Naive thymus-derived CD4-positive, alpha-beta T cell (primary cell): ENCODE measurements around the gene SYNGR4. TPM values are rescaled to one million over a fixed set of nuclear protein-coding genes. Genes with fewer than 3 reads are reported as not detected.
"Not testable (repeated sequence)": the region's sequence is repeated elsewhere in the genome, so short reads cannot be mapped to it uniquely, and the experiment has no call there.

Source experiments
- ATAC-seq: fragments of 150-1000 bp; cut with Tn5 transposase; 2 replicates; pipeline ENCODE4 v1.10.0; 2021; ENCODE audit warnings: mild to moderate bottlenecking, moderate library complexity
- CTCF ChIA-PET: fragments of 350-600 bp; sonication (Branson Sonifier 250); formaldehyde crosslinking; loops from one replicate; lab custom pipeline; 2021; ENCODE audit warnings: antibody characterized with exemption; lab: Charles Lee
- POLR2A ChIA-PET: fragments of 350-600 bp; sonication (Branson Sonifier 250); formaldehyde crosslinking; loops from one replicate; lab custom pipeline; 2021; ENCODE audit warnings: antibody characterized with exemption, inconsistent platforms; lab: Charles Lee
- DNase-seq, 9 donors: peaks; one replicate each; pipeline versions ENCODE4 v3.0.0 to v3.0.0-alpha.2; 2020 to 2022; ENCODE audit warnings: mixed read lengths in 1 of 9
- H3K27ac ChIP-seq: one replicate; pipeline ENCODE4 v1.7.0; 2013; ENCODE audit warnings: mild to moderate bottlenecking, low read depth, low read length, moderate library complexity
- H3K27me3 ChIP-seq, 2 donors: one replicate each; pipeline ENCODE4 v1.7.0; 2013; ENCODE audit warnings: low read length in 2 of 2, mild to moderate bottlenecking in 2 of 2, moderate library complexity in 2 of 2; ENCODE audit not compliant: control insufficient read depth in 2 of 2, insufficient read depth in 2 of 2
- H3K36me3 ChIP-seq, 3 experiments: 1 replicate in 2 of 3; 2 replicates in 1 of 3; pipeline ENCODE4 v1.7.0; 2013; ENCODE audit warnings: low read length in 3 of 3, mild to moderate bottlenecking in 3 of 3, moderate library complexity in 1 of 3; ENCODE audit not compliant: insufficient read depth in 3 of 3, control insufficient read depth in 2 of 3
- H3K4me1 ChIP-seq, 2 donors: one replicate each; pipeline ENCODE4 v1.7.0; 2013; ENCODE audit warnings: low read length in 2 of 2, mild to moderate bottlenecking in 2 of 2, moderate library complexity in 1 of 2; ENCODE audit not compliant: control insufficient read depth in 2 of 2, insufficient read depth in 2 of 2
- H3K4me3 ChIP-seq: 2 replicates; pipeline ENCODE4 v1.7.0; 2013; ENCODE audit warnings: mild to moderate bottlenecking, low read length
- H3K9me3 ChIP-seq, 3 experiments: 1 replicate in 2 of 3; 2 replicates in 1 of 3; pipeline ENCODE4 v1.7.0; 2013; ENCODE audit warnings: low read length in 3 of 3; ENCODE audit not compliant: control insufficient read depth in 2 of 3
- H3K27ac Mint-ChIP-seq, 9 donors: one replicate each; pipeline ENCODE4 v1.8.0; 2020 to 2022; ENCODE audit warnings: mixed read lengths in 9 of 9, mild to moderate bottlenecking in 8 of 9, moderate library complexity in 5 of 9, inconsistent platforms in 2 of 9
- H3K27me3 Mint-ChIP-seq, 5 donors: one replicate each; pipeline ENCODE4 v1.8.0; 2021 to 2022; ENCODE audit warnings: mixed read lengths in 5 of 5, mild to moderate bottlenecking in 1 of 5
- H3K36me3 Mint-ChIP-seq, 5 donors: one replicate each; pipeline ENCODE4 v1.8.0; 2020 to 2022; ENCODE audit warnings: mixed read lengths in 5 of 5, mild to moderate bottlenecking in 3 of 5, inconsistent platforms in 1 of 5
- H3K4me1 Mint-ChIP-seq, 7 donors: one replicate each; pipeline ENCODE4 v1.8.0; 2020 to 2022; ENCODE audit warnings: mixed read lengths in 7 of 7, mild to moderate bottlenecking in 3 of 7, inconsistent platforms in 1 of 7
- H3K4me3 Mint-ChIP-seq, 10 donors: one replicate each; pipeline ENCODE4 v1.8.0; 2020 to 2022; ENCODE audit warnings: mild to moderate bottlenecking in 10 of 10, mixed read lengths in 10 of 10, moderate library complexity in 6 of 10, inconsistent platforms in 2 of 10
- H3K9me3 Mint-ChIP-seq, 11 donors: one replicate each; pipeline ENCODE4 v1.8.0; 2020 to 2022; ENCODE audit warnings: mixed read lengths in 11 of 11, mild to moderate bottlenecking in 4 of 11, inconsistent platforms in 1 of 11, moderate library complexity in 1 of 11
- intact Hi-C, 2 donors: fragments of 100-400 bp; cut with micrococcal nuclease; formaldehyde crosslinking; loops; one replicate each; pipeline ENCODE4 v1.15.1; 2023
- polyA plus RNA-seq, 2 donors: library from polyadenylated mRNA; unstranded; fragments of 300-500 nt; fragmentation: Illumina TruSeq; gene quantifications; one replicate each; pipeline ENCODE4 v1.2.3, GENCODE V29; 2021
- total RNA-seq, 6 experiments: library from RNA in 5 of 6; stranded (reverse) in 5 of 6; gene quantifications; 1 replicate in 5 of 6; 2 replicates in 1 of 6; pipeline ENCODE4 v1.2.3 and lab custom pipeline; 2021 to 2026

The SYNGR4 gene
- total RNA-seq (not detected), polyA plus RNA-seq (not detected), total RNA-seq (lab: John Stamatoyannopoulos, UW) (not detected)

DNA sequence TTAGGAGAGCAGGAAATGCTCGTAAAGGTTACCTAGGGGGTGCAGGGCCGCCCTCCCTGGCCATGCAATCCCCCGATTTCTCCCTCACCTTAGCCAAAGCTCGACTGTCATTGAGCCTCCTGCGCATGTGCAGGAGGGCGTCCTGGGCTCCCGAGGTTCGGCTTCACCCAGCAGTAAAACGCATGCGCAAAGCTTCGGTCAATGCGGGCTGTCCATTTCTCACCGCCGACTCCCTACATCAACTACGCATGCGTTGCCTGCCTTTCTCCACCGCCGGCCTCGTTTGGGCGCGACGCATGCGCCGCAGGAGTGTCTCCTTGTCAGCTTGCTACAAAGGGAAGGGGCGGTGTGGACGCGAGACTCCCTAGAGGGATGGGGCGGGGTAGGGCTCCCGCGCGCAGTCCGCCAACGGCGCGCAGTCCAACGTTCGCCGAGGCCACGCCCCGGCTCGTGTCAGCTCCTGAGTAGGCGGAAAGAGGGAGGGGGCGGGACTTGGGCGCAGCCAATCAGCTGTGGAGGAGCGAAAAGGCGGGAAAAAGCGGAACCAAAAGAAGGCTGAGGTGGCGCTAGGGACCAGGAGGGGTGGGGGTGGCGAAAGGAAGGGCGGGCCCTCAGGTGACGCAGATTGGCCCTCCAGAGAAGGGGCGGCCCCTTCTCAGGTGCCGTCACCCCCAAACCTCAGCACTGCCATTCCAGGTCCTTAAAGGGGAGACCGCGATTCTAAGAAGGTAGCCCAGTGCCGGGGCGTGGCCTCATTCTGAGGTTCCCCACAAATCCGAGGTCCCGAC, at the start of gene SYNGR4, which contains the start of gene TMEM143:
SYNGR4 (plus strand) TSS at position 558 of the 788 bp plus-strand sequence. CDS start 1,476 bp downstream, outside the sequence.
TMEM143 (minus strand) TSS at position 131 of the 788 bp plus-strand sequence; CDS start at position 111, 20 bp downstream.
- ChIA-PET CTCF (interaction anchor here (0.6 to 2.3 kb wide), 7 partner anchors 11 to 126 kb away, joined by 3 to 8 read pairs (median 3); partner anchors contain the start of gene KDELR1), POLR2A (interaction anchor here (0.5 to 3.2 kb wide), 24 partner anchors 11 to 1513 kb away, joined by 3 to 47 read pairs (median 4); partner anchors contain the start of genes AKT1S1, EMP3, GRIN2D and GRWD1)
- Histone ChIP-seq H3K36me3 (peaks cover 0 to 6% (median 0%) of the 10 kb centered on the region in 3 experiments), H3K4me1 (peaks cover 9 to 13% of the 10 kb centered on the region in 2 donors), H3K4me3 (peak within 1 kb of the TSS; percentile 87), H3K27ac (peak within 1 kb of the TSS; percentile 86), H3K27me3 (no peaks in the 10 kb centered on the region), H3K9me3 (no peaks in the 10 kb centered on the region)
- DNase-seq (peak; percentile 91 to 100 (median 99)), ATAC-seq (peak; percentile 96)
- H3K9me3 Mint-ChIP-seq = peaks cover 0 to 5% (median 0%) of the 10 kb centered on the region in 11 donors
- H3K36me3 Mint-ChIP-seq = peaks cover 0 to 3% (median 0%) of the 10 kb centered on the region in 5 donors
- peaks cover 0 to 28% (median 6%) of the 10 kb centered on the region in 7 donors for H3K4me1 Mint-ChIP-seq
- peak within 1 kb of the TSS; percentile 89 to 98 (median 95) for H3K27ac Mint-ChIP-seq
- intact Hi-C loops = loop anchor here (1.0 to 5.0 kb wide), 19 partner anchors 27 to 882 kb away; partner anchors contain the start of genes GRWD1 (in 2 of the 2), KDELR1 (in 2 of the 2), LIG1 (in 2 of the 2) and RPL18 (in 2 of the 2)
- peak within 1 kb of the TSS; percentile 80 to 97 (median 92) for H3K4me3 Mint-ChIP-seq
- peaks cover 0 to 3% (median 0%) of the 10 kb centered on the region in 5 donors for H3K27me3 Mint-ChIP-seq

DNA sequence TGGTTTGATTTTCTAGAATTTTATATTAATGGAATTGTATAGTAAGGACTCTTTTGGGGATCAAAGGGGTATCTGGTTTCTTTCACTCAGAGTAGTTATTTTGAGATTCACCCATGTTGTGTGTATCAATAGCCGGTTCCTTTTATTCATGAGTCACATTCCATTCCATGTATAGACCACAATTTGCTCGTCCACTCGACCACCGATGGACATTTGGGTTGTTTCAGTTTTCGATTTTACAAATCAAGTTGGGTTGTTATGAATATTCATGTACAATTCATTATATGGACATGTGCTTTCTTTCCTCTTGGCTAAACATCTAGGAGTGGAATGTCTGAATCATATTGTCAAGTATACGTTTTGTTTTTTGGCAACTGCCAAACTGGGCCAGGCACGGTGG, 48.5 kb upstream of the SYNGR4 start:
- no peak for ATAC-seq
- no peaks in the 10 kb centered on the region for H3K9me3 Mint-ChIP-seq
- H3K27ac Mint-ChIP-seq = peak overlapping the region in 1 of 9 donors; percentile 56
- H3K9me3 ChIP-seq = no peaks in the 10 kb centered on the region
- POLR2A ChIA-PET = interaction anchor here (10.3 kb wide), 1 partner anchor 18 kb away, joined by 424 read pairs; no protein-coding TSS in a partner anchor
- H3K27ac ChIP-seq = no peak overlapping the region
- no peak overlapping the region for H3K4me3 Mint-ChIP-seq
- CTCF ChIA-PET = interaction anchor here (0.7 to 10.3 kb wide), 2 partner anchors 20 to 1213 kb away, joined by 3 to 217 read pairs; no protein-coding TSS in a partner anchor
- peaks cover 7 to 10% of the 10 kb centered on the region in 2 donors for H3K4me1 ChIP-seq
- H3K36me3 ChIP-seq = no peaks in the 10 kb centered on the region
- no peaks in the 10 kb centered on the region for H3K36me3 Mint-ChIP-seq
- H3K27me3 Mint-ChIP-seq = peaks cover 0 to 6% (median 0%) of the 10 kb centered on the region in 5 donors
- intact Hi-C loops = no loop called here
- DNase-seq = no peak
- no peaks in the 10 kb centered on the region for H3K27me3 ChIP-seq
- H3K4me1 Mint-ChIP-seq = peaks cover 5 to 15% (median 9%) of the 10 kb centered on the region in 7 donors
- H3K4me3 ChIP-seq = no peak overlapping the region

- H3K9me3 Mint-ChIP-seq, H3K36me3 ChIP-seq, H3K4me3 Mint-ChIP-seq, H3K27me3 ChIP-seq, H3K4me3 ChIP-seq, H3K36me3 Mint-ChIP-seq, ATAC-seq, H3K27ac Mint-ChIP-seq, H3K27ac ChIP-seq, H3K9me3 ChIP-seq, DNase-seq, H3K27me3 Mint-ChIP-seq, intact Hi-C loops: not testable (repeated sequence)
- H3K4me1 ChIP-seq = peaks cover 15 to 17% of the 10 kb centered on the region in 2 donors
- H3K4me1 Mint-ChIP-seq = peaks cover 16 to 30% (median 19%) of the 10 kb centered on the region in 7 donors
- CTCF ChIA-PET = interaction anchor here (0.6 to 10.3 kb wide), 2 partner anchors 18 to 618 kb away, joined by 4 to 217 read pairs; no protein-coding TSS in a partner anchor
- POLR2A ChIA-PET = interaction anchor here (0.7 to 10.3 kb wide), 2 partner anchors 16 to 265 kb away, joined by 4 to 424 read pairs; no protein-coding TSS in a partner anchor
Observed at GRCh38 chr19:48317708-48317960, 46.5 kb upstream of the SYNGR4 start.

DNA sequence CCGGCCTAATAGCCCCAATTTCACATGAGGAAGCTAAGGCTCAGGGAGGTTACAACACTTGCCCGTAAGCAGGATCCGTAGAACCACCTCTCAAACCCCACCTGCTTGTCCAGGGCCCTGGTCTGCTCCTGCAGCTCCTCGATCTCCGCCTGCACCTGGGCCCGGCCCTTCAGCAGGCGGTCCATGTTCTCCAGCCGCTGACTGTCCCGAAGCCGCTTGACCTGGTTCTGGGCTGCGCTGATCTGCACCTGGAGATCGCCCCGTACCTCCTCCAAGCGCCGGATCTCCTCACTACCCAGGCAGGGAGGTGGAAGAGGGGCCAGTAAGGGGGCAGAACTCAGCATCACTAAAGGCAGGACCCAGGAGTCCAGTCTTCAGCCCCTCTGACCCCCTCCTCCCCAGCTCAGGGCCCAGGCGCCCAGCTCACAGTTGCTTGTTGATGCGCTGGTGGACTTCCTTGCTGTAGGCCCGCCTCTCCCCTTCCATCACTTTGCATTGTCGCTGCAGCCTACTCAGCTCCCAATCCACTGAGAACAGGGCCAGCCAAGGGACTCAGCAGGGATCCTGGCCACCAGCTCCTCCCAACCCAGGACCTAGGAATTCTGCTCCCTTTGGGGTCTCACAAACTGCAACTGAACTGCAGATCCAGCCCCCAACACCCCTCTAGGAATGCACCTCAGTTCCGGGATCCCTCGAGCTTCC, 45.7 kb upstream of the SYNGR4 start:
- Mint-ChIP-seq H3K27me3 (peaks cover 0 to 3% (median 0%) of the 10 kb centered on the region in 5 donors), H3K4me1 (peaks cover 24 to 39% (median 26%) of the 10 kb centered on the region in 7 donors), H3K9me3 (peaks cover 0 to 3% (median 0%) of the 10 kb centered on the region in 11 donors), H3K27ac (no peak overlapping the region), H3K36me3 (peaks cover 0 to 5% (median 0%) of the 10 kb centered on the region in 5 donors), H3K4me3 (no peak overlapping the region)
- Histone ChIP-seq H3K4me1 (peaks cover 23 to 25% of the 10 kb centered on the region in 2 donors), H3K4me3 (no peak overlapping the region), H3K36me3 (no peaks in the 10 kb centered on the region), H3K9me3 (no peaks in the 10 kb centered on the region), H3K27me3 (no peaks in the 10 kb centered on the region), H3K27ac (no peak overlapping the region)
- POLR2A ChIA-PET = interaction anchor here (0.7 to 10.3 kb wide), 3 partner anchors 16 to 264 kb away, joined by 4 to 424 read pairs (median 4); partner anchors contain the start of genes SYNGR4 and TMEM143
- intact Hi-C loops = no loop called here
- CTCF ChIA-PET = interaction anchor here (0.6 to 10.3 kb wide), 3 partner anchors 17 to 617 kb away, joined by 3 to 217 read pairs (median 4); no protein-coding TSS in a partner anchor
- DNase-seq = no peak
- ATAC-seq = no peak

DNA sequence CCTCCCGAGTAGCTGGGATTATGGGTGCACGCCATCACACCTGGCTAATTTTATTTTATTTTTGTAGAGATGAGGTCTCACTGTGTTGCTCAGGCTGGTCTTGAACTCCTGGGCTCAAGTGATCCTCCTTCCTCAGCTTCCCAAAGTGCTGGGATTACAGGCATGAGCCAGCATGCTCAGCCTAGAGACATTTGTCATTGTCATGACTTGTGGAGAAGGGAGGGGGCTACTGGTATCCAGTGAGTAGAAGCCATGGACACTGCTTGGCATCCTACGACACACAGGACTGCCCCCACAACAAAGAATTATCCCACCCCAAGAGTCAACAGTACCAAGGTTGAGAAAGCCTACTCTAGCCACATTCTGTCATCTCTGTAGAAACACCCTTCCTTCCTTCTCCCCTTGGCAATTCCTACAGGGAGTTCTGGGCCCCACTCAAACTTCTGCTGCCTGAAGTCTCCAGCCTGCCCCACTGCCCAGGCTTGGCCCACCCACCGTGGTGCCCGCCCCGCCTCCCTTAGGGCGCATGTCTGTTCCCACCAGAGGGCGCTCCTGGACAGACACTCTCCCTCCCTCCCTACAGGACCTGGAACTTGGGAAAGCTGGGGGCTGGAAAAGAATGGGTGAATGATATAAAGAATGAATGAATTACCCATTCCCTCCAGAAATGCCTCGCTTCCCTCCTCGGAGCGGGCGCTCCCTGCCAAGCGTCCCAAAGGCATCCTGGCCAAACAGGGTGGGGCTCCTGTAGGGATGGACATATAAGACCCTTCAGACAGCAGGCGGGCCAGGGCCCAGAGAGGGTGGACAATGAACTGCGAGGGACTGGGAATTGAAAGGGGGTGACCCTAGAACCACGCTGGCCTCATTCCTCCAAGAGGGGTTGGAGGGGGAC, 44.3 kb upstream of the SYNGR4 start:
- Histone ChIP-seq H3K9me3 (no peaks in the 10 kb centered on the region), H3K36me3 (no peaks in the 10 kb centered on the region), H3K4me3 (no peak overlapping the region), H3K27ac (peak overlapping the region; percentile 100), H3K4me1 (peaks cover 37 to 39% of the 10 kb centered on the region in 2 donors), H3K27me3 (no peaks in the 10 kb centered on the region)
- ATAC-seq = no peak
- DNase-seq = peak; percentile 60 to 80 (median 71)
- Mint-ChIP-seq H3K36me3 (peaks cover 0 to 10% (median 0%) of the 10 kb centered on the region in 5 donors), H3K27me3 (peaks cover 0 to 2% (median 0%) of the 10 kb centered on the region in 5 donors), H3K4me3 (peak overlapping the region; percentile 29 to 99 (median 94)), H3K27ac (peak overlapping the region; percentile 47 to 100 (median 99)), H3K4me1 (peaks cover 35 to 46% (median 40%) of the 10 kb centered on the region in 7 donors), H3K9me3 (peaks cover 0 to 3% (median 0%) of the 10 kb centered on the region in 11 donors)
- ChIA-PET POLR2A (interaction anchor here (1.3 to 10.3 kb wide), 2 partner anchors 14 to 44 kb away, joined by 4 to 424 read pairs; partner anchors contain the start of genes SYNGR4 and TMEM143), CTCF (interaction anchor here (0.5 to 10.3 kb wide), 5 partner anchors 15 to 906 kb away, joined by 3 to 217 read pairs (median 4); no protein-coding TSS in a partner anchor)
- intact Hi-C loops = loop anchor here (1.0 to 10.0 kb wide), 16 partner anchors 53 to 1547 kb away; partner anchors contain the start of genes CCDC9 (in 2 of the 2), KDELR1 (in 2 of the 2), ALDH16A1 (in 1 of the 2) and BICRA (in 1 of the 2)
